ENCODE results near the gene SYT1. TPM values are rescaled to one million over a fixed set of nuclear protein-coding genes. Genes with fewer than 3 reads are reported as not detected.

The SYT1 gene
- total and polyA plus RNA-seq, 2 donors (not counting 3 experiments of a cell fraction or from before 2014, with no cell fraction given): 3.2 to 15.3 TPM

DNA sequence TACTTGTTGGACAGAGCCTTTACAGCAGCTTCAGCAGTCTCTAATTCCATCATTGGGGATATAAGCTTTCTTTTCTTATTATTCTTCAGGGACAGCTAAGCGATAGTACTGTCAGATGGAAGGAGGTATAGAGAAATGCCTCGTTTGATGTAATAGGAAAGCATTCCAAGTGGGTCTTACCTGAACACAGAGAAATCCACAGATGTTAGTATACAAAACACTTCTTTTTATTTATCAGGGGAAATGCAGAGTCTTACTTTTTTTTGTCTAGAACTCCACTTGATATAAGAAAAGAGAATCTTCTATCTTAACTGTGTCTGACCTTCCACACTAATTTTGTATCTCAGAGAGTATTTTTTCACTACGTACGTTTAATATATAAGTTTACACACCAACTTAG, 1.9 kb downstream of the SYT1 start:
- no peak for TF ChIP-seq POLR2A (IDR thresholded peaks at IDR 0.05; ENCODE audit: low read depth, low read length)
- TF ChIP-seq, protein P1, sequence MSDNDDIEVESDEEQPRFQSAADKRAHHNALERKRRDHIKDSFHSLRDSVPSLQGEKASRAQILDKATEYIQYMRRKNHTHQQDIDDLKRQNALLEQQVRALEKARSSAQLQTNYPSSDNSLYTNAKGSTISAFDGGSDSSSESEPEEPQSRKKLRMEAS (IDR thresholded peaks at IDR 0.05; ENCODE audit: insufficient read depth, insufficient read length): no peak
- TF ChIP-seq FOS (IDR thresholded peaks at IDR 0.05; ENCODE audit: borderline replicate concordance, insufficient read depth, low read length): no peak
- no peak for TF ChIP-seq GATA2 (IDR thresholded peaks at IDR 0.05; ENCODE audit: insufficient read depth, insufficient read length, low read depth, low read length)
- Histone ChIP-seq H3K27me3 (ENCODE audit: control insufficient read depth in 2 of 2, insufficient read depth in 2 of 2, low read length in 2 of 2) (peaks cover 6 to 7% of the 10 kb centered on the region in 2 experiments), H3K27ac (ENCODE audit: insufficient read depth, low read depth, low read length) (no peak overlapping the region), H4K20me1 (replicated peaks; ENCODE audit: control insufficient read depth, extremely low read depth, insufficient read depth, low read length) (no peaks in the 10 kb centered on the region), H3K4me2 (ENCODE audit: insufficient read depth, low read length) (no peak overlapping the region), H3K9me1 (replicated peaks; ENCODE audit: control insufficient read depth, extremely low read depth, insufficient read depth, low read length) (no peaks in the 10 kb centered on the region), H2AFZ (ENCODE audit: low read depth, low read length) (no peak overlapping the region), H3K79me2 (ENCODE audit: control insufficient read depth, insufficient read depth, low read length) (no peaks in the 10 kb centered on the region), H3K4me3 (replicated peaks in 1 of 3; ENCODE audit: insufficient read depth in 1 of 3, low read depth in 1 of 3, low read length in 3 of 3) (no peak overlapping the region), H3K9me3 (replicated peaks; ENCODE audit: control insufficient read depth, insufficient read depth, low read length) (no peaks in the 10 kb centered on the region), H3K4me1 (ENCODE audit: control insufficient read depth, extremely low read depth, insufficient read depth, low read length) (peaks cover 9% of the 10 kb centered on the region), H3K36me3 (ENCODE audit: control insufficient read depth in 2 of 2, extremely low read depth in 1 of 2, insufficient read depth in 2 of 2, low read length in 2 of 2) (no peaks in the 10 kb centered on the region), H3K9ac (replicated peaks; ENCODE audit: extremely low read depth, insufficient read depth, low read length) (no peak overlapping the region)
- BruUV-seq (replicated peaks): no TSS peak
- DNase-seq (ENCODE audit: low read depth, low spot score): no peak
- ChIA-PET POLR2A (no interaction called here), CTCF (interaction anchor here (0.7 to 1.2 kb wide), 3 partner anchors 12 to 396 kb away, joined by 3 to 4 read pairs (median 3); no protein-coding TSS in a partner anchor)
- FAIRE-seq: no peak
- intact Hi-C loops (cut with micrococcal nuclease) (loop anchor here (10.0 kb wide), 2 partner anchors 392 to 508 kb away; no protein-coding TSS in a partner anchor), dilution Hi-C loops (cut with MboI; ENCODE audit: extremely low pct_ligation_motif_present, low sequenced_read_pairs) (no loop called here)

DNA sequence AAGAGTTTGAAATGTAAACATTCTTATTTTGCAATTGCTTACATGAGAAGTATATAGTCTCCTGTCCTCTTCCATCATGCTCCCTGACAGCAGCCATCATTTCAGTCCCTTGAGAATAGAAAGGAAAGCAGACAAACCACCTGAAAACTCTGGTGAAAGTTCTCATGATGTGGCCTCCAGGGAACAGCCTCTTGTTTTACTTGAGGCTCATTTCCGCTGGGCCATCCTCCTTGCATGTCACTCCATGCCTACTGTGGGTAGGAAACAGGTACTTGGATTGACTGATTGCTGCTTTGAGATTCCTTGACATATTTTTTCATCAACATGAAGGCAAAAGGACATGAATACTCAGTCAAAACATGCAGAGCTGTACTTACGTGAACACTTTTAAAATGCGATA, 6.0 kb downstream of the SYT1 start:
- Histone ChIP-seq H3K4me1 (ENCODE audit: control insufficient read depth, extremely low read depth, insufficient read depth, low read length) (no peaks in the 10 kb centered on the region), H3K27me3 (ENCODE audit: control insufficient read depth in 2 of 2, insufficient read depth in 2 of 2, low read length in 2 of 2) (peaks cover 0 to 2% of the 10 kb centered on the region in 2 experiments), H3K27ac (ENCODE audit: insufficient read depth, low read depth, low read length) (no peak overlapping the region), H3K9me1 (replicated peaks; ENCODE audit: control insufficient read depth, extremely low read depth, insufficient read depth, low read length) (no peaks in the 10 kb centered on the region), H3K79me2 (ENCODE audit: control insufficient read depth, insufficient read depth, low read length) (no peaks in the 10 kb centered on the region), H3K9ac (replicated peaks; ENCODE audit: extremely low read depth, insufficient read depth, low read length) (no peak overlapping the region), H2AFZ (ENCODE audit: low read depth, low read length) (no peak overlapping the region), H3K4me2 (ENCODE audit: insufficient read depth, low read length) (no peak overlapping the region), H4K20me1 (replicated peaks; ENCODE audit: control insufficient read depth, extremely low read depth, insufficient read depth, low read length) (no peaks in the 10 kb centered on the region), H3K9me3 (replicated peaks; ENCODE audit: control insufficient read depth, insufficient read depth, low read length) (no peaks in the 10 kb centered on the region), H3K36me3 (ENCODE audit: control insufficient read depth in 2 of 2, extremely low read depth in 1 of 2, insufficient read depth in 2 of 2, low read length in 2 of 2) (no peaks in the 10 kb centered on the region), H3K4me3 (replicated peaks in 1 of 3; ENCODE audit: insufficient read depth in 1 of 3, low read depth in 1 of 3, low read length in 3 of 3) (no peak overlapping the region)
- intact Hi-C loops (cut with micrococcal nuclease) (no loop called here), dilution Hi-C loops (cut with MboI; ENCODE audit: extremely low pct_ligation_motif_present, low sequenced_read_pairs) (no loop called here)
- DNase-seq (ENCODE audit: low read depth, low spot score) (no peak), FAIRE-seq (no peak)
- ChIA-PET CTCF (interaction anchor here (0.8 to 1.3 kb wide), 2 partner anchors 37 to 400 kb away, joined by 3 read pairs; no protein-coding TSS in a partner anchor), POLR2A (no interaction called here)
- TF ChIP-seq GATA2 (IDR thresholded peaks at IDR 0.05; ENCODE audit: insufficient read depth, insufficient read length, low read depth, low read length) (no peak), FOS (IDR thresholded peaks at IDR 0.05; ENCODE audit: borderline replicate concordance, insufficient read depth, low read length) (no peak), MYC (IDR thresholded peaks at IDR 0.05; ENCODE audit: low read depth, low read length) (no peak), POLR2AphosphoS5 (IDR thresholded peaks at IDR 0.05; ENCODE audit: insufficient read depth, low read depth, low read length) (no peak)
- BruUV-seq (replicated peaks): no TSS peak

Data from endothelial cell of umbilical vein (primary cell).